DND-41 (cell line): ENCODE data around the gene MELTF.

Experiments used
- ATAC-seq: fragments of 200-7000 bp; cut with Tn5 transposase; 3 replicates; pipeline ENCODE4 v1.9.1; 2021; ENCODE audit warnings: low read depth; ENCODE audit not compliant: insufficient read depth
- DNase-seq: peaks from one replicate; pipeline ENCODE4 v3.0.0-alpha.2; 2020
- H2AFZ ChIP-seq: 2 replicates; pipeline ENCODE4 v1.6.0; 2012; ENCODE audit warnings: low read depth, low read length
- H3K27ac ChIP-seq: 2 replicates; pipeline ENCODE4 v1.5.1; 2012; ENCODE audit warnings: low read length, inconsistent platforms
- H3K27me3 ChIP-seq: fragments of 200-600 bp; sonication (generic); 2 replicates; pipeline ENCODE4 v1.6.0; 2012; ENCODE audit warnings: low read length, mild to moderate bottlenecking, inconsistent platforms; ENCODE audit not compliant: insufficient read depth, poor library complexity
- H3K36me3 ChIP-seq: 2 replicates; pipeline ENCODE4 v1.5.1; 2012; ENCODE audit warnings: low read length, inconsistent platforms; ENCODE audit not compliant: insufficient read depth
- H3K4me1 ChIP-seq: 2 replicates; pipeline ENCODE4 v1.5.1; 2012; ENCODE audit warnings: mild to moderate bottlenecking, low read length; ENCODE audit not compliant: insufficient read depth
- H3K4me2 ChIP-seq: 2 replicates; pipeline ENCODE4 v1.6.0; 2012; ENCODE audit warnings: mild to moderate bottlenecking, moderate library complexity, low read length, inconsistent platforms; ENCODE audit not compliant: insufficient read depth
- H3K4me3 ChIP-seq, 2 experiments: fragments of 200-600 bp in 1 of 2; shearing (Covaris generic) in 1 of 2; 2 replicates each; pipeline ENCODE4 v1.5.1; 2012 to 2016; ENCODE audit warnings: inconsistent platforms in 2 of 2, low read length in 2 of 2, mild to moderate bottlenecking in 2 of 2, low read depth in 1 of 2, moderate library complexity in 1 of 2
- H3K79me2 ChIP-seq: 2 replicates; pipeline ENCODE4 v1.6.0; 2012; ENCODE audit warnings: low read length, inconsistent platforms; ENCODE audit not compliant: insufficient read depth
- H3K9ac ChIP-seq: 2 replicates; pipeline ENCODE4 v1.6.0; 2012; ENCODE audit warnings: low read depth, mild to moderate bottlenecking, inconsistent platforms, low read length, moderate library complexity
- H3K9me3 ChIP-seq: 2 replicates; pipeline ENCODE4 v1.5.1; 2012; ENCODE audit warnings: low read length, moderate library complexity, mild to moderate bottlenecking, inconsistent platforms; ENCODE audit not compliant: insufficient read depth, severe bottlenecking
- H4K20me1 ChIP-seq: 2 replicates; pipeline ENCODE4 v1.6.0; 2012; ENCODE audit warnings: low read length; ENCODE audit not compliant: insufficient read depth
- EZH2 ChIP-seq: IDR thresholded peaks from 3 replicates; pipeline ENCODE4 v1.6.1; 2012; ENCODE audit warnings: borderline replicate concordance, low read depth, mild to moderate bottlenecking, moderate library complexity, low read length, inconsistent platforms; ENCODE audit not compliant: severe bottlenecking
- TF ChIP-seq, protein P1 (sequence below): IDR thresholded peaks from 2 replicates; pipeline ENCODE4 v1.5.1; 2012; ENCODE audit warnings: borderline replicate concordance, low read length, moderate library complexity, mild to moderate bottlenecking; ENCODE audit not compliant: poor library complexity, severe bottlenecking; ENCODE audit errors: extremely low read depth

The MELTF gene

DNA sequence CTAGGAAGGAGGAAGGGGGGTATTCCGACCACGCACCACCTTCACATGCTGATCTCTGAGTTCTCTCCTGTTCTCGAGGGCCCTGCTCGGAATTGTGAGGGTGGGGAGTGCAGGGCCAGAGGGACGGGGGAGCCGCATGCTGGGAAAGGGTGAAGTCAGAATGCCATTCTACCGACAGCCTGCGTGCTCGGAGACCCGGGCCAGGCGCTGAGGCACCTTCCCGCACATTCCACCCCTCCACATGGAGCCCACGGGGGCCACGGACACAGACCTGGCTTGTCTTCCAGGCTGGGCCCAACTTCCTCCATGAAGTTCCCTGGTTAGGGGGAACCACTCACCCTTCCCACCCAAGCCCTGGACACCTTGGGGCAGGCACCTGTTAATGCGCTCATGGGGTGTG, 32.3 kb downstream of the MELTF start:
- Histone ChIP-seq H3K4me1 (no peaks in the 10 kb centered on the region), H3K27me3 (no peaks in the 10 kb centered on the region), H3K4me3 (no peak overlapping the region), H4K20me1 (no peaks in the 10 kb centered on the region), H3K36me3 (no peaks in the 10 kb centered on the region), H3K9me3 (no peaks in the 10 kb centered on the region), H3K27ac (no peak overlapping the region), H3K9ac (no peak overlapping the region), H3K4me2 (no peak overlapping the region), H2AFZ (no peak overlapping the region), H3K79me2 (no peaks in the 10 kb centered on the region)
- ATAC-seq (no peak), DNase-seq (no peak)
- TF ChIP-seq, protein P1, sequence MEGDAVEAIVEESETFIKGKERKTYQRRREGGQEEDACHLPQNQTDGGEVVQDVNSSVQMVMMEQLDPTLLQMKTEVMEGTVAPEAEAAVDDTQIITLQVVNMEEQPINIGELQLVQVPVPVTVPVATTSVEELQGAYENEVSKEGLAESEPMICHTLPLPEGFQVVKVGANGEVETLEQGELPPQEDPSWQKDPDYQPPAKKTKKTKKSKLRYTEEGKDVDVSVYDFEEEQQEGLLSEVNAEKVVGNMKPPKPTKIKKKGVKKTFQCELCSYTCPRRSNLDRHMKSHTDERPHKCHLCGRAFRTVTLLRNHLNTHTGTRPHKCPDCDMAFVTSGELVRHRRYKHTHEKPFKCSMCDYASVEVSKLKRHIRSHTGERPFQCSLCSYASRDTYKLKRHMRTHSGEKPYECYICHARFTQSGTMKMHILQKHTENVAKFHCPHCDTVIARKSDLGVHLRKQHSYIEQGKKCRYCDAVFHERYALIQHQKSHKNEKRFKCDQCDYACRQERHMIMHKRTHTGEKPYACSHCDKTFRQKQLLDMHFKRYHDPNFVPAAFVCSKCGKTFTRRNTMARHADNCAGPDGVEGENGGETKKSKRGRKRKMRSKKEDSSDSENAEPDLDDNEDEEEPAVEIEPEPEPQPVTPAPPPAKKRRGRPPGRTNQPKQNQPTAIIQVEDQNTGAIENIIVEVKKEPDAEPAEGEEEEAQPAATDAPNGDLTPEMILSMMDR, result no peak
- TF ChIP-seq EZH2, result no peak

DNA sequence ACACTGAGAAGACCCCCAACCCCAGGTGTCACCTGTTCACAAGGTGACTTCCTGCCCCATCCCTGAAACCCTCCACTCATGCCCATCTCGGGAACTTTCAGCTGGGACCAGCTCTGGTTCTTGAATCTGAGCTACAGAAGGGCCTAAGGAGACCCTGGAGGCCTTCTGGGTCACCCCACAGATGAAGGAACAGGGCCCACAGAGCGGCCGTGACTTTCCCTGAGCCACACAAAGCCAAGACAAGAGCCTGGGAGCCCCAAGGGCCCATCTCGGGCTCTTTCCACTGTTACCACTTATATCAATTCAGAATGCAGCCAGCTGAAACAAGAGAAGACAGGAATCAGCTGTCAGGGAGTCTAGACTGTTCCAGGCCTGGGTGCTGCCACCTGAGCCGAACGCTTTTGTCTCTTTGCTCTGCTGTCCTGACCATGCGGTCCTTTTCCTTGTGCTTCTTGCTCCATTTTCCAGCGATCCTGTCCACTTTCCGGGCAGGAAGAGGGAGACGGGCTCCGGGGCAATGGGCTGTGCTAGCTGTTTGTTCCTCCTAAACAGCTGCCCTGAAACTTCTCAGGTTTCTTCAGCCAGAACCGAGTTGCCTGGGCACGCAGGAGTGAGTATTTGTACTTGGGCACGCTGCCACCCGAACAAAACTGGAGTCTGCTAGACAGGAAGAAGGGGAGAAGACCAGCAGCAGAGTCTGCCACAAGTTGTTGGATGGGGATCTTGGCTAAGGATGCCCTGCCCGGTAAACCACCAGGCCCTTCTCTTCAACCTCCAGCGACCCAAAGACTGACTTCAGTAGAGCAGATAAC, 33.0 kb downstream of the MELTF start:
- Histone ChIP-seq H3K4me2 (no peak overlapping the region), H3K79me2 (no peaks in the 10 kb centered on the region), H3K9ac (no peak overlapping the region), H3K36me3 (no peaks in the 10 kb centered on the region), H2AFZ (no peak overlapping the region), H3K4me3 (no peak overlapping the region), H3K9me3 (no peaks in the 10 kb centered on the region), H4K20me1 (no peaks in the 10 kb centered on the region), H3K27me3 (no peaks in the 10 kb centered on the region), H3K4me1 (no peaks in the 10 kb centered on the region), H3K27ac (no peak overlapping the region)
- no peak for TF ChIP-seq EZH2
- TF ChIP-seq, protein P1, result no peak
- DNase-seq, result no peak
- no peak for ATAC-seq

DNA sequence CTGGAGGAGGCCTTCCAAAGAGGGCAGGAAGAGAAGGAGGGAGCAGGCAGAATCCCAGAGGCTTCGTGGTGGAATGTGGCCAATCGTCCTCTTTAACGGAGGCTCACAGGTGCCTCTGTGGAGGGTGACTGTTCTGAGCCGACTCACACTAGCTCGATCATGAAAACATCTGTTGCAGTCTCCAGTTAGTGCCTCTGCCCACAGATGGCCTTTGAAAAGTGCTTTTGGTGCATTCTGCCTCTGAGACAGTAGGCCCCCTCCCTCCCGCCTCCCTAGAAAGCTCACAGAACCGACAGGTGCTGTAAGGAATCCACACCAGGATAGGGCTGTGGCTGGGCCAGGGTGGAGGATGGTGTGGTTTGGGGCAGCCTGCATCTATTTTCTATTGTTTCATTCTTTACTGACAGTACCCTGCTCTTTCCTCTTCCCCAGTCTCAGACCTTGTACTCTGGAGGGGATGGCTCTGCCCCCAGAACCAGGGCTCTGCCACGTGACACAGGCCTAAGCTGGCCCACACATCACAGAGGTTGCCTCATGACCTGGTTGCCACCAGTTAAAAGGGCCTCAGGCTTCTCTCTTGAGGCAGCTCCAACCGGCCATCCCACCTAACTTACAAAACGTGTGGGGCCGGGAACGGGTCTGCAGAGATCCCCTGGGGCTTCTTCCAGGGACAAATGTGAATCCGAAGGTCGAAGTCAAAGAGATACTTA, 33.8 kb downstream of the MELTF start:
- no peak overlapping the region for H2AFZ ChIP-seq
- TF ChIP-seq, protein P1, result no peak
- no peak for TF ChIP-seq EZH2
- H3K9ac ChIP-seq, result no peak overlapping the region
- H3K9me3 ChIP-seq, result no peaks in the 10 kb centered on the region
- no peaks in the 10 kb centered on the region for H3K27me3 ChIP-seq
- H3K36me3 ChIP-seq, result no peaks in the 10 kb centered on the region
- peak; percentile 62 for ATAC-seq
- no peak overlapping the region for H3K27ac ChIP-seq
- H3K79me2 ChIP-seq, result no peaks in the 10 kb centered on the region
- no peaks in the 10 kb centered on the region for H4K20me1 ChIP-seq
- no peak overlapping the region for H3K4me3 ChIP-seq
- H3K4me2 ChIP-seq, result no peak overlapping the region
- H3K4me1 ChIP-seq, result no peaks in the 10 kb centered on the region
- peak; percentile 30 for DNase-seq
